22Rv1 (cell line): ENCODE measurements around the gene SNTB2.
A peak's percentile ranks its signal among the peaks of the same experiment; 100 is the strongest.

Experiments used
- H3K27ac ChIP-seq: fragments of 450-650 bp; 2 replicates; pipeline ENCODE4 v1.5.1; 2017
- ZFX ChIP-seq: fragments of 450-650 bp; IDR thresholded peaks from 2 replicates; pipeline ENCODE4 v1.6.1; 2017; ENCODE audit warnings: antibody characterized with exemption, borderline replicate concordance
- TF ChIP-seq, protein P1 (sequence below): fragments of 450-650 bp; IDR thresholded peaks from 2 replicates; pipeline ENCODE4 v1.5.1; 2017; ENCODE audit warnings: mild to moderate bottlenecking

SNTB2 gene

DNA sequence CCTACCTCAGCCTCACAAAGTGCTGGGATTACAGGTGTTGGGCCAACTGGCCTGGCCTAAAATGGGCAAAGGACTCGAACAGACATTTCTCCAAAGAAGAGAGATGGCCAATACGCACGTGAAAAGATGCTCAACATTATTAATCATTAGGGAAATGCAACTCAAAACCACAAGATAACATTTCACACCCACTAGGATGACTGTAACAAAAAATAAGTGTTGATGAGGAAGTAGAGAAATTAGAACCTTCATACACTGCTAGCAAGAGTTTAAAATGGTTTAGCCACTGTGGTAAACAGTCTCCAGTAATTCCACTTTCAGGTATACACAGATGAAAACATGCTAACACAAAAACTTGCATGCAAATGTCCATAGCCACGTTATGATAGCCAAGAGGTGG, 159.0 kb downstream of the SNTB2 start:
- H3K27ac ChIP-seq = no peak overlapping the region; the same call in 1 of the 2 replicates
- no peak for TF ChIP-seq ZFX
- TF ChIP-seq, protein P1, sequence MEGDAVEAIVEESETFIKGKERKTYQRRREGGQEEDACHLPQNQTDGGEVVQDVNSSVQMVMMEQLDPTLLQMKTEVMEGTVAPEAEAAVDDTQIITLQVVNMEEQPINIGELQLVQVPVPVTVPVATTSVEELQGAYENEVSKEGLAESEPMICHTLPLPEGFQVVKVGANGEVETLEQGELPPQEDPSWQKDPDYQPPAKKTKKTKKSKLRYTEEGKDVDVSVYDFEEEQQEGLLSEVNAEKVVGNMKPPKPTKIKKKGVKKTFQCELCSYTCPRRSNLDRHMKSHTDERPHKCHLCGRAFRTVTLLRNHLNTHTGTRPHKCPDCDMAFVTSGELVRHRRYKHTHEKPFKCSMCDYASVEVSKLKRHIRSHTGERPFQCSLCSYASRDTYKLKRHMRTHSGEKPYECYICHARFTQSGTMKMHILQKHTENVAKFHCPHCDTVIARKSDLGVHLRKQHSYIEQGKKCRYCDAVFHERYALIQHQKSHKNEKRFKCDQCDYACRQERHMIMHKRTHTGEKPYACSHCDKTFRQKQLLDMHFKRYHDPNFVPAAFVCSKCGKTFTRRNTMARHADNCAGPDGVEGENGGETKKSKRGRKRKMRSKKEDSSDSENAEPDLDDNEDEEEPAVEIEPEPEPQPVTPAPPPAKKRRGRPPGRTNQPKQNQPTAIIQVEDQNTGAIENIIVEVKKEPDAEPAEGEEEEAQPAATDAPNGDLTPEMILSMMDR = no peak

DNA sequence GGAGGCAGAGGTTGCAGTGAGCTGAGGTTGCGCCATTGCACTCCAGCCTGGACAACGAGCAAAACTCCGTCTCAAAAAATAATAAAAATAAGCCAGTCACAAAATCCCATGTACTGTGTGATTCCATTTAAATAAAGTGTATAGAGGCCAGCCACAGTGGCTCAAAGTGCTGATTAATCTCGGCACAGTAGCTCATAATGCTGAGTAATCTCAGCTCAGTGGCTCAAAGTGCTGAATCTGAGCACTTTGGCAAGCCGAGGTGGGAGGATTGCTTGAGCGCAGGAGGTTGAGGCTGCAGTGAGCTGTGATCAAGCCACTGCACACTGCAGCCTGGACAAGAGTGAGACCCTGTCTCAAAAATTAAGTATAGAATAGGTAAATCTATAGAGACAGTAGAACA, 159.7 kb downstream of the SNTB2 start:
- TF ChIP-seq, protein P1 = no peak
- TF ChIP-seq ZFX = no peak
- H3K27ac ChIP-seq = no peak overlapping the region

DNA sequence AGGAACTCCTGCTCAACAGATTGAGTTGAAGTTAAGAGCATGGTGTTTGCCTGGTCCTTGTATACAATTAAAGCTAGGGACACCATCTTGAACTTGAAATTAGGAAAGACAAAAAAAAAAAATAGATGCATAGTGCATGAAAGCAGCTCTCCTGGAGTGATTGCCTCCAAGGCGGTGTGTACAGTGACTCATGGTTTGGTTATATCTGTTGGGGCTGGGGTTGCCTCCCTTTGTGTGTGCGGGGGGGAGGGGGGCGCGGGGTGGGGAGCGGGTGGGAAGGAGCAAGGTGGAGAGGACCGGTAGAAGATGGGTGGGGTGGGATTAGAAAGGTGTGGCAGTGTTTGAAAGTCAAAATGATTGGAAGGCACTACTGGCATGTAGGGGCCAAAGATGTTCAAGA, 161.3 kb downstream of the SNTB2 start:
- TF ChIP-seq ZFX = no peak
- 0 out of 2 replicates have a peak overlapping the region, but pooled peaks have one; percentile 5 for H3K27ac ChIP-seq

DNA sequence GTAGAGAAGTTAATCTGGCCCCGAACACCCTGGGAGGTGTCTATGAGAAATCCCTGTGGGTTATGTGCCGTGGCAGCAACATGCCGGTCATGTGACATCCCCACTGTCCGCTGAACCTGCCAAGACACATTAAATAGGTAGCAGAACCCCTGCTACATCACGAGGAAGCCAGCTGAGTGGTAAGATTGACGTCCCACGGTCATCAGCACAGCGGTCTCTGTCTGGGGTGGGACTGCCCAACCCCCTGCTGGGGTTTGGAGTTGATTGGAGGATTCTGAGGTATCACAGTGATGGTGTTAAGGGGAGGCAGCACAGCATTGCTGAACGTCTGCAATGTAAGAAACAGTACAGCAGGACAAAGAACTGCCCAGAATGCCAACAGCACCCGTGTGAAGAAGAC, 162.6 kb downstream of the SNTB2 start:
- no peak for TF ChIP-seq ZFX
- TF ChIP-seq, protein P1 = no peak
- H3K27ac ChIP-seq = 0 out of 2 replicates have a peak overlapping the region, but pooled peaks have one; percentile 76

DNA sequence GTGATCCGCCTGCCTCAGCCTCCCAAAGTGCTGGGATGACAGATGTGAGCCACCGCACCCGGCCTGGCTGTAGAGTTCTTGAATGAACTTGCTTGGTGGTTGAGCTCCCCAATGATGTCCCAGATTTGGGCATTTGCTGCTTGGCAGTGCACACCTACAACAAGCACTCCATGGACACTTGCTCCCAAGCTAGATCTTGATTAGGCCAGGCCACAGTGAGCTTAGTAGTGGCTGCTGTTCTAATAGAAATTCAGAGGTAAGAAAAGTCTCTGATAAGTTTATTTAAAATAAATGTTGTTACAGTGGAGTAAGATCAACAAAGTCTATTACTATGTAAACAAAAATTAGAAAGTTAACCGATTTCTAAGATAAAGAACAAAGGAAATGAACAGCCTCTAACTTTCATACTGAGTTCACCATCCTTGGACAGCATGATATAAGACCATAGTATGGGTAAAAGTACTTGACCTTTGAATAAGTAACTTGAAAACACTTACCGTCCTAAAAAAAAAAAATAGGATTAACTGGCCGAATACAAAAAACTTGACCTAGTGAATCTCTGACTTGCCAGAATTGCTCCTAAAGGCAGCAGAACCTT, 163.7 kb downstream of the SNTB2 start:
- H3K27ac ChIP-seq = peak overlapping the region; percentile 76
- TF ChIP-seq, protein P1 = no peak
- no peak for TF ChIP-seq ZFX

DNA sequence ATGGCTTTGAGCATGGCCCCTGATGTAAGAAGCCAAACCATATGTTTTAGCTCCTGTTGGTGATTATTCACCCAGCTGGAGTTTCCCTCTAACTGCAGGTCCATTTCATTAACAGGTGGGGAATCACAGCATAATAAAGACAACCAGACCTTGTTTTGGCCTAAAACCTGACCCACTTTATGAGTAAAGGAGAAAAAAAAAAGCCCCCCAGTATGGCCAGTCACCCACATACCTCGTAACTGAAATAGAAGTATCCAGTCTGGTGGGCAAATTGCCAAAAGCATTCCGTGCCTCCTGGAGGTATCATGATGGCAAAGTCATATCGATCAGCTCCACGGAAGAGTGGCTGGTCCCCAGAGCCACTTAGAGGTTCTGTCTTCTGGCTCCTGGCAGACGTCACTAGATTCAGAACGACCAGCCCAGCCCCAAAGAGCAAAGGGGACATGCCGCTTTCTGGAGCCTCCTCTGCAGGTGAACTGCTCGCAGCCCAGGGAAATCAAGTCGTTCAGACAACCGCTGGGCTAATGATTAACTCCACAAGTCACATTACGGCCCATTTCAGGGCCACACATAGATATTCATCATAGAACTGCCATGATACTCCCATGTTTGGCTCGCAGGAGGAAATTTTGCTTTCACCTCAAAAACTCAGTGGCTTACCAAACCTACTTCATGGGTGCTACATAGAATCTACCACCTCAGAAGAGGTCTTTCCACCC, 164.5 kb downstream of the SNTB2 start, which contains the start of gene TMED6:
Gene TMED6 (minus strand): TSS at position 478 of the 719 bp plus-strand sequence. CDS start 33 bp downstream, at position 445.
- TF ChIP-seq ZFX = no peak
- TF ChIP-seq, protein P1 = no peak
- peak within 1 kb of the TSS; percentile 76 for H3K27ac ChIP-seq
